Stimulated activated naive CD4-positive, alpha-beta T cell treated with Interleukin-2 at 50 U/mL for 16 hours (primary cell): ENCODE measurements around the gene TYRP1.

Experiments used
- DNase-seq: peaks from one replicate; lab custom pipeline; 2025; lab: John Stamatoyannopoulos, UW

TYRP1 gene

GRCh38 chr9:12697719-12698118 is 4.5 kb downstream of the TYRP1 start:
- no peak for DNase-seq

DNA sequence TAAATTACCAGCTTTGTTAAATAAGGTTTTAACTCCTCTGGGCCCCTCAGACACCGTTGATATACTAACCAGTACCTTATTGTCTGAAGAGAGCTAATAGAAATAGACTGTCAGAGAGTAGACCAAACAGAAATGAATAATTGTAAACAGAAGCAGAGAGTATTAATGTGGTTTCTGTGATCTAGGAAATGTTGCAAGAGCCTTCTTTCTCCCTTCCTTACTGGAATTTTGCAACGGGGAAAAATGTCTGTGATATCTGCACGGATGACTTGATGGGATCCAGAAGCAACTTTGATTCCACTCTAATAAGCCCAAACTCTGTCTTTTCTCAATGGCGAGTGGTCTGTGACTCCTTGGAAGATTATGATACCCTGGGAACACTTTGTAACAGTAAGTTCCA is 5.1 kb downstream of the TYRP1 start:
- no peak for DNase-seq

DNA sequence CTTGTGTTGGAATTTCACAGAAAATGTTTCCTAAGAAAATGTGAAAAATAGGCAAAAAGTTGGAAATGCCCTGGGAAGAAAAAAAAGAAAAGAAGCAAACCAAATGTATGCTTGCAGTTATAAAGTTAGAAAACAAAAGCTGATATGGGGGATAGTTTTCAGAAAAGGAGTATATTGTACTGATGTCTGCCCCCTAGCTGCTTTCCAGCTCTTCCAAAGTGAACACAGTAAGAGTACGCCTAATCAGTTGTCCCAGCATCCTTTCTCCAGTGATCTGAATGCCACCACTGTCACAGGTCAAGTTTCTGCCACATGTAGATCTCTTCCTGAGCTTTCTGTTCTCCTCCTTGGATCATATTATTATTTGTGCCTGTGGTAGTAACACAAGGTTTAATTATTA is 5.8 kb downstream of the TYRP1 start:
- DNase-seq: no peak

DNA sequence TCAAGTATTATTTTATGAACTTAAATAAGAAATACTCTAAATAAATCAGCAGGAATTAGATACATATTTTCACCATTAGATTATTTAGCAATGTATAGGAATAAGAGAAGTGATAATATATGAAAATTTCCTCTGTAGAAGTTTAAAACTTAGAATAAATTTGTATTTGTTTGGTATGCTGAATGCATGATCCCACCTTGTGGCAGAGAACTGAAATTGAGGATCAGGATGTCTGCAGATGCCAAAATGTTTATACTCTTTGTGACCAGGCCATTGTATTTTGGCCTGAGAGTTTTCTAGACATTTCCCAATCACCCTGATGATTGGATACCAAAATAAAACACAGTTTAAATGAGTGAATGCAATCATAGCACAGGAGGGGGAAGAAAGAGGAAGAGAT is 6.3 kb downstream of the TYRP1 start:
- no peak for DNase-seq

DNA sequence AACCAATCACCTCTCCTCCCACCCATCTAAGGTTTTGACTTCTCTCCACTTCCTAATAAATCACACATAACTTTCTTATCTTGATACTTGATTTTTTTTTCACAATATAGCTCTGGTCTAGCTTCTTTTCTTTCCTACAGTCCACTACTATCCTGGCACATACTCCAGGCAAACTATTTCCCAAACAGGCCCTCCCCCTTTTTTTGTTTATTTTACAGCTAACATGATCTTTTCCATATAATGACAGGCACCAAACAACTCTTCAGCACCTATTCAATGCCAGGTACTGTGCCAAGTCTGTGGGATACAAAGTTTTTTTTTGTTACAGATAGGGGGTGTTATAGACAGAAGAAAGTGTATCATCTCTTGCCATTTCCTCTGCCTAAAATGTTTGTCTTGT is 7.9 kb downstream of the TYRP1 start:
- DNase-seq: no peak

DNA sequence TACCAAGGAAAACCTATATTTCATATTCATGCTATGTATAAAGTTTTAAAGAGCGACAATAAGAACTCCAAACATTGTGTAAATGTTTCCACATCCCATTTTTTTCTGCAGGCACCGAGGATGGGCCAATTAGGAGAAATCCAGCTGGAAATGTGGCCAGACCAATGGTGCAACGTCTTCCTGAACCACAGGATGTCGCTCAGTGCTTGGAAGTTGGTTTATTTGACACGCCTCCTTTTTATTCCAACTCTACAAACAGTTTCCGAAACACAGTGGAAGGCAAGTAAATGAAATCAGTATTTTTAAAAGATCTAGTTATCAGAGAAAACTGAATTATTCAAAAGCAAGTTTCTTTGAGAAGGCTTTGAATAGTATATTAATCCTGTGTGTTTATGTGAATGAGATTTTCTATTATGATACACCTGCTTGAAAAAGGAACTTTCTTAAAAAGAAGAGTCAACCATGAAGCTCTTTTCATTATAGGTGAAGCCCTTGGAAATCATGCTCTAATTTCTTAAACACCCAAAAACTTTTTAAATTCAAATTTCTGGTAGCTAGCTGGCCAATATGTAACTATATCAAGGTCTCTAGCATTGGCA is 9.1 kb downstream of the TYRP1 start:
- no peak for DNase-seq

- no peak for DNase-seq
Observed at GRCh38 chr9:12703996-12704395, 10.8 kb downstream of the TYRP1 start.

GRCh38 chr9:12705738-12706391 is 12.7 kb downstream of the TYRP1 start:
- no peak for DNase-seq

- no peak for DNase-seq
Observed at GRCh38 chr9:12708562-12709298, 15.5 kb downstream of the TYRP1 start.

- no peak for DNase-seq
Observed at GRCh38 chr9:12712532-12712931, 19.3 kb downstream of the TYRP1 start.

GRCh38 chr9:12715268-12715667 is 22.1 kb downstream of the TYRP1 start:
- DNase-seq: no peak

- DNase-seq: no peak
Observed at GRCh38 chr9:12716823-12717600, 23.8 kb downstream of the TYRP1 start.

DNA sequence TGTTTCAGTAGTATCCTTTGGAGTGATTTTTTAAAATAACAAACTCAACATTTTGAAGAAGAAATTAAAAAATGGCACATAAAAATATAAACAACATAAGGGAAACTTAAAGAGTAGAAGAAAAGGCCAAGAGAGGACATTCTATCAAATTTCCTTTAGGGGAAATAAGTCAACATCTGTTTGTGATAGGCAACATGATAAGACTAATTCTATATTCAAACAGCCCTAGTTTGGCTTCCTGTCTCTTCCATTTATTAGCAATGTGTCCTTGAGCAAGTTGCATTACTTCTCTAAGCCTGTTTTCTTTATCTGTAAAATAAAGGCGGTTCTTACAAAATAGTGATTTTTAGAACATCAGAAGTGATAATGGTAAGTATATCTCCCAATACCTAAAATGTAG is 24.7 kb downstream of the TYRP1 start:
- no peak for DNase-seq

- DNase-seq: no peak
Observed at GRCh38 chr9:12718482-12719026, 25.4 kb downstream of the TYRP1 start.

DNA sequence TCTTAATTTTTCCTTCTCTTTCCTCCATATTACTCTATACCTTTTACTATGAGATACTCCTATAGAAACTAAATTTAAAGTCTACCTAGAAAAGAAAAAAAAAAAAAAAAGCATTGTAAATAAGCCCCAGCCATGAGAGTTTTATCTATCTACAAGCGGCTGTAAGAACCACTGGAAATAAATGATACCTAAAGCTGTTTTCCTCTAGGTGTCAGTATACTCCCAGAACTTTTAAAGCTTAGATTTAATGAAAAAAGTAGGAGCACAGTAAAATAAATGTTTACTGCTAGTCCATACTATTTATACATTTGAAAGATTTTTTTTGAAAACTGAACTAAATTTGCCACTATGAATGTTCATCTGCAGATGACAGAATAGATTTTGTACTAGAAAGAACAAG is 26.2 kb downstream of the TYRP1 start:
- no peak for DNase-seq

DNA sequence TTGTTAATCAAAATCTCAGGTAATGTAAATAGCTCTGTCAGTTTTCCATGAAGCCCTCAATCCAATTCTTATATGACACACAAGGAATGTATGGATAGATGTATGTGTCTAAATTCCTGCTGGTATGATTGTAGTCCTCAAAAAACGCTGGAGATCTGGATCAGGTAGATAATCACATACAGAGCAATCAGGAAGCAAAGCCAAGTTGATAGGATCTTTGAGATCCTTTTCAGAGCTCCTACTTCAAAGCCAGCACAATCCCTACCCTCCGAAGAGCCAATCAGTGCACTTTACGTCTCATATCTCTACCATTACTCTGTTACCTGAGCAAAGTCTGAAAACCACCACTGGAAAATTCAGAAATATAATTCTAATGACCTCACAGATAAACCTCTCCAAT is 27.4 kb downstream of the TYRP1 start:
- DNase-seq: no peak

DNA sequence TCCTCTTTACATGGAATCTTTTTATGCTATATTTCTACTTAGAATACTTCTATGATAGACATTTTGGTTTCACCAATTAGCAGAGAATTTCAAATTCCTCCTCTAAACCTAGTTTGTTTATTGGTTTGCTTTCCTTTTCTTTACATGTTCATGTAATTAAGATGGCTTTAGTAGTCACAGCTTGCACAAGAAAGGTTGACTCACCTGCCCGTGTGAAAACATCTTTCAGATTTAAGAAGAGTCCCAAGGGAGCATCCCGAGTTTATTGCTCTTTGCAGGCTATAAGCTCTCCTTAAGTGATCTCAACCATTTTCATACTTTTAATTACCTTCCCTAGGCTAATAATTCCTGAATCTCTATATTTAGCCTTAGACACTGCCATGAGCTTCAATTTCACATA is 28.9 kb downstream of the TYRP1 start:
- DNase-seq: no peak

DNA sequence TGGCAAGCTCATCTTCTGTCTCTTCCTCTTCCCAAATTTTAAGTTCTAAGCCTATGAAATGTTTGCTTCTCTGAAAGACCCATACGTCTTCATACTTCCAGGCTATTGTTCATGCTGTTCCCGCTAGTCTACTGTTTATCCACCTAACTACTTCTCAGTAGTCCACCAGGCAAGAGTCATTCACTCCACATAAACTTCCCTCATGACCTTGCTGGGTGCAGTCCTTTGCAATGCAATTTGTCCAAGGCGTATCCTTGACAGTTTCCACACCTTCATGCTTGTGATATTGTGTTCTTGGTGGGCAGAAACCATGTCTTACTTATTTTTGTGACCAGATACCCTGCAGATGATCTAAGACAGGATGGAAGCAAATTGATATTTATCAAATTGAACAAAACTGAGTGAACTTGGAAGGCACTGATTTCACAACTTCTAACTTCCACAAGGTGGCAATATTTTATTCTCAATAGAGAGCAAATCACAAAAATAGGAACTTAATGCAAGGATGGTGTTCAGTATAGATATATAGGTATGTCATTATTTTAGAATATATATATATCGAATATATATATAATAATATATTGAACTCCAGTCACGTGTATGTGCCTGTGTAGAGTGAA is 30.3 kb downstream of the TYRP1 start:
- no peak for DNase-seq

- no peak for DNase-seq
Observed at GRCh38 chr9:12726795-12727194, 33.6 kb downstream of the TYRP1 start.

GRCh38 chr9:12730198-12730597 is 37.0 kb downstream of the TYRP1 start:
- DNase-seq: no peak

DNA sequence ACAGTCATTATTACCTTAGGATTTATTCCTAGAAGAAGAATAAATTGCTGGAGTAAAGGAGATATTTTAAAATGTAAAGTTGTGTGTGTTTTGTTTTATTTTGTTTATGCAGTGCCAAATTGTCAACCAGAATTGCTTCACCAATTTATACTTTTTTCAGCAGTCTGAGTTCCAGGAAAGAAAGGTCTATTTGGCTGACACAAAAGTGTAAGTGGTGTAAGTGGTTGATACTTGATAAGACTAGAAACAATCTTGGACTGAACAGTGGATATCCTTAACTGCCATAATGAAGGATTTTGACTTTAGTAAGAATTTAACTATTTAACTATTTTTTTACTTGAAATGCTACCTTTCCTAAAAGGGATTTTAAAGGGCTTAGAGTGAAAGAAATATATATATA is 37.7 kb downstream of the TYRP1 start:
- DNase-seq: no peak

DNA sequence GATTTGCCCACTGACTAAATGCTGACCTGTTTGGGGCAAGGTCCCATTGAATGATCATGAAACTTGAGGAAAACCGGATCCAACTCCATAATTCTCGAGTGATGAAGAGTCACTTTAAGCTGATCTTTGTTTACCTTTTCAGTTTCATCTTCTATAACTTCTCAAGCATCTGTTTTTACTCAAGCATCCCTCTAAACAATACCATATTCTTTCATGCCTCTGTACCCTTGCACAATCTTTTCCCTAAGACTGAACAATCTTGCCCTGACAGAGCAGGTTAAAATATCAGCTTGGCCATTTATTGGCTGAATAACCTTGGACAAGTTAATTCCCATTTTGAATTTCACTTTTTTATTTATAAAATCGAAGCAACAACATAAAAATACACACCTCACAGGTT is 39.8 kb downstream of the TYRP1 start:
- no peak for DNase-seq
